ENCODE data around the gene NTM.

Gene NTM

DNA sequence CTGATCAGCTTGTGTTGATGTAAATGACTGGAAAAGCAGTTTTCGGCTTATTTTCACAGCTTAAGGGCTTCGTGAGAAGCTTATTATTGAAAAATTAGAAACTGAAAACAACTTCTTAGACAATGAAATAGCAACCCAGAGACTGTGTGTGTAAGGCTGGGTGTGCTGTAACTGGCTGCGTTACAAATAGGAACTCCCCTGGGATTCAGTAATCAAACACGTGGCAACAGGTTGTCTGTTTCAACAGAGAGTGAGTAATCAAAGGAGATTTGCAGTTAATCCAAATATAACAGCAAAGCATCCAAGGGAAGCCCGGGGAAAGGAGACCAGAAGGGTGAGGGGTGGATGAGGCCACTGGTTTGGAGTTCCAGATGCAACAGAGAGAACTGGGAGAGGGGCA, 19.2 kb downstream of the NTM start:
- H3K4me3 ChIP-seq (ENCODE audit: low read length) = no peak overlapping the region
- TF ChIP-seq ZNF274 (IDR thresholded peaks at IDR 0.05; ENCODE audit: low read depth, low read length) = no peak

GRCh38 chr11:131391176-131391575, 20.8 kb downstream of the NTM start:
- no peak overlapping the region for H3K4me3 ChIP-seq (ENCODE audit: low read length)
- TF ChIP-seq ZNF274 (IDR thresholded peaks at IDR 0.05; ENCODE audit: low read depth, low read length) = no peak

DNA sequence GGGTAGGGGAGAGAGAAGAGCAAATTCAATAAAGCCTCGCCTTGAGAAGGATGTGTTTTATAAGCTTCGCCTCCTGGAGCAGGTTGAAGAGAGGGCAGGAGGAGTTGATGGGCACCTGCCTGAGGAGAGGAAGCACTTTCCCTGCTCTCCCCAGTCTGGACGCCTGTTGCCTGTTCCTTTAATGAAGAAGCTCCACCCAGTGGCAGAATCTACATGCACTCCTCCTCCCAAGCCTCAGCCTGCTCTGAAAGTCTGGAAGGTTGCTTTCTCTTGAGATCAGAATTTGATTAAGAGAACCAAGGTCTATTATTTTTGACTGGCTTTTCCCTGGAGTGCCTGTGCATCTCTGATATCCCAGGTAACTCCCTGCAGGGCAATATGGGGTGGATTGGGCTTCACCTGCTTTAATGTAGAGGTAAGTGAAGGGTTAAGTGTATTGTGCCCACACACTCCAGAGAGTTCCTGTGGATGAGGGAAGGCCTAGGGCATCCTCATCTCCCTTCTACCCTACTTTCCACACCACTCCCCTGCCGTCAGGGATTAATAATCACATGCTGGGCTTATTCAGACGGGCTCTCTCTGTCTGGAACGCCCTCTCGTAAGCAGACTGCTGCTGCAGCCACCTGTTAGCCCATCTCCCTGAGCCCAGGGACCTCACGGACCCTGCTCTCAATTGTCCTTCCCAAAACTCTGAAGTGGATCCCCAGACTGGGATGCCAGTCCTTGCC, 22.3 kb downstream of the NTM start:
- no peak for TF ChIP-seq ZNF274 (IDR thresholded peaks at IDR 0.05; ENCODE audit: low read depth, low read length)
- no peak overlapping the region for H3K4me3 ChIP-seq (ENCODE audit: low read length)

DNA sequence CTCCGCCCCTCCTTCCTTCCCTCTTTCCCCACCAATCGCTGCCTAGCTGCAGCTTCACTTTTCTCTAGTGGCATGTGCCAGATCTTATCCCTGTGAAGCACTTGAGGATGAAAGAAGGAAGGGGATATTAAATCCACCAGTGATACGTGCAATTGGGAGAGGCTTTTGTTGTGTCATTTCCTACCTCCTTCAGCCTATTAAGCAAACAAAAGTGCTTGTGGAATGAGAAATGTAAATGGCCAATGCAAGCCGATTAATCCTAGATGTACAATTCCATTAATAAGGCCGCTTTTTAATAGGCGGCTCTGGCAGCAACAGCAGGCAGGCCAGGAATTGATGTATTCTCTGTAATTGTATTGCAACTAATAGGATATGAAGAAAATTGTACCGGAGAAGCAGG, 23.3 kb downstream of the NTM start:
- H3K4me3 ChIP-seq (ENCODE audit: low read length) = no peak overlapping the region
- TF ChIP-seq ZNF274 (IDR thresholded peaks at IDR 0.05; ENCODE audit: low read depth, low read length) = no peak

DNA sequence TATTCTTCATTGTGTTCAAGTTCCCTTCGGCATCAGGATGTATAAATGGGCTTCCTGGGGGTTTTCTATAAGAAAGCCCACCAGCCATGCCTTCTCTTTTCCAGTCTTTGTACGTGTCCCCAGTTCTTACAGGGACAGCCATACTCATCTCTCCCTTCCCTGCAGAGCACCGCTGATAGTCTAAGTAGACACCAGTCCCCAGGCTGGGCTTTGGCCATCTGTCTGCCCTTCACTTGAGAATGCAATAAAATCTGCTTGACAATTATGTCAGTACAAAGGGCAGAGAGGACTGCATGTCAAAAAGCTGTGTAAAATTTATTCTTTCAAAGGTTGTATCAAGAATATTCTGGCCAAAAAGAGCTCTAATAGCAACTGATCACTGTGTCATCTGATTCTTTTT, 27.3 kb downstream of the NTM start:
- TF ChIP-seq ZNF274 (IDR thresholded peaks at IDR 0.05; ENCODE audit: low read depth, low read length) = no peak
- H3K4me3 ChIP-seq (ENCODE audit: low read length) = no peak overlapping the region

DNA sequence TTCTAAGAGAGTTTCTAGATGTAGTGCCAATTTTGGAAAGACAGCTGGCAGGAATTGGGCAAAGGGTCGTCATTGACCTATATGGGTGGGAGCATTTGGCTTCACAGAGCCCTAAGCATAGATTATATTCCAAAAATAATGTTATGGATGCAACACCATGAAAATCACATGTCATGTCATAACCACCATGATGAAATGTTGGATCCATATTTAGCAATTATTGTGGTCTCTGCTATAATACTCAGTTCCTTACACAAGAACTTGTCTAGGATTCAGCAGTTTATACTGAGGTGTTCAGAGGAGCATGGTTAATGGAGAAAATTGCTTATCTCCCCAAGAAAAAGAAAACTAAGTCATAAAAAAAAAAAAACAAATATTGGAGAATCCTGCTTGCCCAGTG, 31.6 kb downstream of the NTM start:
- TF ChIP-seq ZNF274 (IDR thresholded peaks at IDR 0.05; ENCODE audit: low read depth, low read length) = no peak
- H3K4me3 ChIP-seq (ENCODE audit: low read length) = no peak overlapping the region

DNA sequence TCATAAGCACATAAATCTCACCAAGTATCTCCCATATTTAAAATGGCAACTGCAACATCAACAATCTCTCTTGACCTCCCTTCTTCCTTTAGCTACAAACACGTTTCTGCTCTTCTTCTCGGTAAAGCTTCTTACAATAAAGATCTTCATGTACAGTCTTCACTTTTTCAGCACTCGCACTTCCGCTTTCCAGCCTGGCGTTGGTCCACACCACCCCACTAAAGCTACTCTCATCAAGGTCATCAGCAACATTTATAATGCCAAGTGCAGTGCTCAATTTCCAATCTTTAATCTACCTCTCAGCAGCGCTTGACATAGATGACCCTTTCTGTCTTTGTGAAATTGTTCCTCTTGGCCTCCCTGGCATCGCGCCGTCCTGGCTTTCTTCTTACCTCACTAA, 33.6 kb downstream of the NTM start:
- no peak overlapping the region for H3K4me3 ChIP-seq (ENCODE audit: low read length)
- TF ChIP-seq ZNF274 (IDR thresholded peaks at IDR 0.05; ENCODE audit: low read depth, low read length) = no peak

GRCh38 chr11:131408025-131408640, 37.7 kb downstream of the NTM start:
- H3K4me3 ChIP-seq (ENCODE audit: low read length) = no peak overlapping the region
- TF ChIP-seq ZNF274 (IDR thresholded peaks at IDR 0.05; ENCODE audit: low read depth, low read length) = no peak

DNA sequence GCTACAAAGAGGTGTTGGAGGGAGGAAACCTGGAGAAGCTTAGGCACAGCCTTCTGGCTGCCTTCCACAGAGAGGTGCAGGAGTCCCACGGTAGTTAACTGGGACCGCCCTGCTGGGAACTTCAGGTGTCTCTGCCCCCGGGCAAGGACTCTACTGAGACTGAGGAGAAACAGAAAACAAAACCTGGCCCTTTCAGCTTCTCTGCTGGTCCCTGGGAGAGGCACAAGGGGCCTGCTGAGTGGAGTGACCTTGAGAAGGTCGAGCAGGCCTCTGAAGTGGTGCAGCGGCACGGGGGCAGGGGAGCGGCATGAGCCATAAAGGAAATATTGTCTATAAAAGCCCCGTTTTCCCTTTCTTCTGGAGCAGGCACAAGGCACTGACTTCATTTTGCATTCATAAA, 38.9 kb downstream of the NTM start:
- TF ChIP-seq ZNF274 (IDR thresholded peaks at IDR 0.05; ENCODE audit: low read depth, low read length) = no peak
- H3K4me3 ChIP-seq (ENCODE audit: low read length) = no peak overlapping the region

DNA sequence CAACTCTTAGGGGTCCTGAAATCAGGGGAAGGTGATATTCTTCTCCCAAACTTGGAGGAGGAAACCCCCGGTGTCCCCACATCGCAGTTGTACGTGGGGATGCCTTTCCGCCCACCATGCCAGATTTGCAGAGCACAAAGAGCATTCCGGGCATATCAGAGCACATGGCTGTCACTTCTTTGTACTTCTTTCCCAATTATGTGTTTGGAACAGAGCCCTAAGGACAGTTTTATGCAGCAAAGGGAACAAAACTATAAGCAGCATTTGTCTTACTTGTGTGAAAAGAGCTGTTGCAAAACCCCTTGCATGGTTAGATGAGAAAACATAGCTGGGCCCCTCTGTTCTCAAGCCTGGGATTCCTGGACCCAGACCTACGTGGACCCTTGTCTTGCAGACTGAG, 41.2 kb downstream of the NTM start:
- no peak for TF ChIP-seq ZNF274 (IDR thresholded peaks at IDR 0.05; ENCODE audit: low read depth, low read length)
- H3K4me3 ChIP-seq (ENCODE audit: low read length) = no peak overlapping the region

DNA sequence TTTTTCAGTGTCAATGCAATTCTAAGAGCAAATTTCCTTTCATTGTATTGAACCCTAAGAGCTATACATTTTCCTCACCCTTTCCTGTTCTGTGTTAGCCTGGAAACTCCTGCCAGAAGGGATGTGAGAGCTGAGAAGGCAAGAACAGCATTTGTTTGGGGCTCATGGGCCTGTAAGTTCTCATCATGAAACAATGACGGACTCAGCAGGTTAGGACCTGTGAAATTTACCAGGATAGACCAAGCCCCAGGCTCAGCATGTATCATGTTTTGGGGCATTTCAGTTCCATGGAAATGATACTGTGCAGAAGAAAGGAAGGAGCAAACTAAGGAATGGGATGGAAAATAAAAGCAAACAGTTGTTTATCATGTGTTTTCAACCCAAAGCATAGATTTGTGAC, 41.6 kb downstream of the NTM start:
- H3K4me3 ChIP-seq (ENCODE audit: low read length) = no peak overlapping the region
- no peak for TF ChIP-seq ZNF274 (IDR thresholded peaks at IDR 0.05; ENCODE audit: low read depth, low read length)

GRCh38 chr11:131413217-131413616, 42.8 kb downstream of the NTM start:
- no peak for TF ChIP-seq ZNF274 (IDR thresholded peaks at IDR 0.05; ENCODE audit: low read depth, low read length)

DNA sequence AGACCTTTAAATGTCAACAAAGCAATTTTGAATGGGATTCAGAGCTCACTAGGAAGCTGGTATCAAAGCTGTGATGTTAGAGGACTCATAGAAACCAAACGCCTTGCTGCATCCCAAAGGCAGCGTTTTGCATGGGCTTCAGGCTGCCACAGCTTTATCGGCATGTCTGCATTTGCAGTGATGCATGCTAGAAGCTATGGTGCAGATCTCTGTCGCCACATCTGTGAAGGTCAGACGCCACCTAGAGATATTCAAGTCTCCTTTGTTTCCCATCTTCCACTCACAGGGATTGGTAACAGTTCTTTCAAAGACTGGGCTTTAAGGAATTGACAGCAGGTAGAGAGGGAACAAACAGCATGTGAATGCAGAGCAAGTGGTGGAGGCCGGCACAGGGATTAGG, 47.8 kb downstream of the NTM start:
- no peak for TF ChIP-seq ZNF274 (IDR thresholded peaks at IDR 0.05; ENCODE audit: low read depth, low read length)

More at GRCh38 chr11:131413217-131413616, 42.8 kb downstream of the NTM start:
- H3K4me3 ChIP-seq (ENCODE audit: low read length) = no peak overlapping the region

DNA sequence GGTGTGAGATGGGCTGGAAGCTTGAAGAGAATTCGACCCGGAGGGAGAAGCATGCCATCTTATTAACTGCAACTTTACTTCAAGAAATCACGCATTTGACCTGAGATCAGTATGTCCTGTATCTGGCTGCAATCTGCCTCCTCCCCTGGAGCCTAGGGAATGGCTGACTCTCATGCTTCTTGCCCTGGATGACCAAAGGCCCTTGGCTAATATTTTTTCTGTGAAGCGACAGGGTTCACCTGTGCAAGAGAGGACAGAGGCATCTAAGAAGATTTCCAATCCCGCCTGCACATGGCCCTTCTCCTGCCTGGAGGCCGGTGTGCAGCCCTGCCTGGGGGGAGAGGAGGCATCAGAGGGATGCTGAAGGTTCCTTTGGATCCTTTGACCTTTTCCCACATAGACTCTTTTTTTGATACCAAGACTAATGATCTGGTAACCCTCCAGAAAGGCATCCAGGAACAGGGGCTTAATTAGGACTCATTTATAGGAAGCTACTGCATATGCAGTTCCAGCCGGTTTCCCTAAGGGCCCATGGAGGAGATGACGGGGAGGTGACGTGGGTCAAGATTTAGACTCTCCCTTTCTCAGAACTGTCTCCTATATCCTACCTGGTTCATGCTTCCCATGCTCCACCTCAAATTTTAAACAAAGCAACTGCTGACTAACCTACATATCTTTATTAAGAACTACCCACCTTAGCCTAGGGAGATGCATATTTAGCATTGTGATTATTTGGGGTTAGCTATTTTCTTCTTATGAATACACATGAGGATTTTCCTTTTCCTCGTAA, 50.8 kb downstream of the NTM start:
- H3K4me3 ChIP-seq (ENCODE audit: low read length) = no peak overlapping the region
- no peak for TF ChIP-seq ZNF274 (IDR thresholded peaks at IDR 0.05; ENCODE audit: low read depth, low read length)

More for the DNA sequence above, 47.8 kb downstream of the NTM start:
- H3K4me3 ChIP-seq (ENCODE audit: low read length) = no peak overlapping the region

DNA sequence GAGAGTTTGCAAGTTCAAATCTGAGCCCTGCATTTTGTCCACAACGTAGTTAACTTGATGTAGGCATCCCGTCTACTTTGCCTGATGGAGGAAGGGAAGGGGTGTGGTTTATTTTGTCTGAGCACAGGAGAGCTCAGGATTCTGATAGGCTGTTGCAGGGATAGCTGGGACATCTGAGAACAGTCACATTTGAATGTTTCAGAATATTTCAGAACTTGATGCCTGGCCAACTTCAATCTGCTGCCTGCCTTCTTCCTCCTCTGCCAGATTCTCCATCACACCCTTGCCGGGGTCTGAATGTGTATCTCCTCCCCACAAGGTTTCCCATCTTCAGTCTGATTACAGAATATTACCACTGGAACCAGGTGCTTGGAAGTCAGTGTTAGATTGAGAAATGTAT, 51.6 kb downstream of the NTM start:
- no peak overlapping the region for H3K4me3 ChIP-seq (ENCODE audit: low read length)
- TF ChIP-seq ZNF274 (IDR thresholded peaks at IDR 0.05; ENCODE audit: low read depth, low read length) = no peak
